GM19043 (cell line): ENCODE data around the gene ZNF606.

ENCODE experiments used
- ATAC-seq: cut with Tn5 transposase; IDR thresholded peaks from one replicate; pipeline ENCODE4 v1.9.1; 2021; ENCODE audit warnings: low read depth; ENCODE audit not compliant: unreplicated experiment

Gene ZNF606

DNA sequence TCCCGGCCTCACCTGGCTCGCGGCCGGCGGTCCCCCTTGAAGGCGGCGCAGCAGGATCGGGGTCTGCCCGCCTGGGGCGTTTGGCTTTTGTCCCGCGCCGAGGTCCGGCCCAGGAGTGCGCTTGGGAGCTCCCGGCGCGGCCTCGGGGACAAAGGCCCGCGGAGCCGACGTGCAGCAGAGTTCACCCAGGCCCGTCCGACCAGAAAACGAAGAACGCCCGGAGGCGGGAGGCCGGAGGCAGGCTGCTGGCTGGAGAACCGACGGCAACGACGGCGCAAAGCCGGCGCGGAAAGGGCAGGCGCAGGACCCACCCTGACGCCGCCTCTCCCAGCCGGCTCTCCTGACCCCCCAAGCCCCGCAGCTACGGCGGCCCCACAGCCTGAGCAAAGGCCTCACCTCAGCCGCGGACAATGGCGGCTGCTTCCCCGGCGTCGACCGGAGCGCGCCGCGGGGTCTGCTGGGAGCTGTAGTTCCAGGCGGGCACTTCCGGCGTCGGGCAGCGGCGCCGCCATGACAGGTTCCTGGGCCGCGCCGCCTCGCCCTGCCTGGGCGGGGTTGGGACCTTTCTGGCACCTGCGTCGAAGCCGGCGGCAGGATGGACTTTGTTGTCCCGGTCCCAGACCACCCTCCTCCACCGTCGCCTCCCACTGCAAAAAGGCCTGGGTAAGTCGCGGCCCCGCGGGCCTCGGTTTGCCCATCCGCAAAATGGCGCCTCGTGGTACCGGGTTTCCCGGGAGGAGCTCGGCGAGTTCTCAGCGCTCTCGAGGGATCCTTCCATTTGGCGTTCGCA is at the start of gene ZNF606:
ZNF606 (minus strand) TSS at position 437 of the 790 bp plus-strand sequence. CDS start 1,501 bp downstream, outside the sequence.
- peak; percentile 93 for ATAC-seq

DNA sequence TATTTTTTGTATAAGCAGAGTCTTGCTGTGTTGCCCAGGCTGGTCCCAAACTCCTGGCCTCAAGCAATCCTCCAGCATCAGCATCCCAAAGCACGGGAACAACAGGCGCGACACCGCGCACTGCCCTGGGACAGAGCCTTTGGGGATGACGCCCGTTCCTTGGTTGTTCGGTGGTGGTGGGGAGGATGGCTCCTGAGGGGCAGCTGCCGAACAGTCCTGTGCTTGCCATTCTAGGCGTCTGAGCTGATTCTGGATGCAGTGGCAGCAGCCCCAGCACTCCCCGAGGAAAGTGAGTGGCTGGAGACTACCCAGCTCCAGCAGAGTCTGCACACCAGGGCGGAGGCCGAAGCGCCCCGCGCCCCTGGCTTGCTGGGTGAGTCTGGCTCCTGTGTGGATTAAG is 49.6 kb upstream of the ZNF606 start:
- no peak for ATAC-seq

DNA sequence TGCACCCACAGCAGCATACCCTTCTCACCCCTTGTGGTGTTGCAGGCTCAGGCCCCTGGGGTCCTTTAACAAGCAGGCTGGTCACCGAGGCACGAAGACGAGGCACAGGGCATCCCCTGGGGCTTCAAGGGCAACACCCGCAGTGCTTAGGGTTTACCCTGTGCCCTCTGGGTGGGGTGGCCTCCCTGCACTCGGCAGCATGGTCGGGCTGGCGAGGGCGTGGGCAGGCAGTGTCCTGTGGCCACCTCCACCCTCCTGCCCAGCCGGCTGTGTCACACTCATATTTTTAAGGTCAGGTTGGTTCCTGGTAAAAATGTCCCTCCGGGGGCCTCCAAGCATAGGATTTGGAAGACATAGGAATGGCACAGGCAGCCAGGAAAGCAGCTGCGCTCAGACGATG is 45.1 kb upstream of the ZNF606 start:
- ATAC-seq = no peak

DNA sequence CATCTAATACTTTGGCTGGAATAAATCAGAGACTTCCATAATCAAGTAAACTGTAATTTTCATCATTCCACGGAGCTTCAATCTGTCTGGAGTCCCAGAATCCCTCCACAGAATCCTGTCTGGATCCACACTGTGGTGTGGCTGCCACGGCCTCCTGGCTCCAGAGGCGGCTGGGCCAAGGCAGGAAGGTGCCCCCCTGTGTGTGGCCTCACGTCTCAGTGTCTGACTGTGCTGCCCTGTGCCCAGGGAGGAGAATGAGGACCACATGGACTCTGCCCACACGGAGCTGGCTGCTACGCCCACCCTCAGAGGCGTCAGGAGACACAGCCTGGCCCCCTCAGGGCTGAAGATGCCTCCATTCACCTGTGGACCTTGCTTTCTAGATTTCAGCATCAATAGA is 44.2 kb upstream of the ZNF606 start:
- no peak for ATAC-seq

DNA sequence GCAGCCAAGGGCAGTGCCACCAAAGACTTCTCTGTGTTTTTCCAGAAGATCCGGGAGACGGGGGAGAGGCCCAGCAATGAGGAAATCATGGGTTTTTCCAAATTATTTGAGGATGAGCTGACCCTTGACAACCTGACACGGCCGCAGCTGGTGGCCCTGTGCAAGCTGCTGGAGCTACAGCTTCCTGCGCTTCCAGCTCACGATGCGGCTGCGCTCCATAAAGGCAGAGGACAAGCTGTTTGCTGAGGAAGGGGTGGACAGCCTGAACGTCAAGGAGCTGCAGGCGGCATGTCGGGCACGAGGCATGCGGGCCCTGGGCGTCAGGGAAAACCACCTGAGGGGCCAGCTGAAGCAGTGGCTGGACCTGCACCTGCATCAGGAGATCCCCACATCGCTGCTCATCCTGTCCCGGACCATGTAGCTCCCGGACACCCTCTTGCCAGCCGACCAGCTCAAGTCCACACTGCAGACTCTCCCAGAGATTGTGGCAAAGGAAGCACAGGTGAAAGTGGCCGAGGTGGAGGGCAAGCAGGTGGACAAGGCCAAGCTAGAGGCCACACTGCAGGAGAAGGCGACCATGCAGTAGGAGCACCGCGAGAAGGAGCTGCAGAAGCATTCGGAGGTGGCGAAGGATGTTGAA is 42.9 kb upstream of the ZNF606 start:
- no peak for ATAC-seq

DNA sequence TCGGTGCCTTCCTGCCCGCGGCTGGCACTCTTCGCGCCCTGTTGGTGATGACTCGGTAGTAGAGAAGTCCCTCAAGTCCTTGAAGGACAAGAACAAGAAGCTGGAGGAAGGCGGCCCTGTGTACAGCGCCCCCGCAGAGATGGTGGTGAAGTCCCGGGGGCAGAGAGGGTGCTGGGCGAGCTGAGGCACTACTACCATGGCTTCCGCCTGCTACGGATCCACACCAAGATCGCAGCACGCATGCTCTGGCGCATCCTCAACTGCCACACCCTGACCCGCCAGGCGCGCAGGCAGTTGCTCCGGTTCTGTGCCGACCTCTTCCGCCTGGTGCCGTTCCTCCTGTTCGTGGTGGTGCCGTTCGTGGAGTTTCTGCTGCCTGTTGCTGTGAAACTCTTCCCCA is 42.3 kb upstream of the ZNF606 start:
- ATAC-seq = no peak

DNA sequence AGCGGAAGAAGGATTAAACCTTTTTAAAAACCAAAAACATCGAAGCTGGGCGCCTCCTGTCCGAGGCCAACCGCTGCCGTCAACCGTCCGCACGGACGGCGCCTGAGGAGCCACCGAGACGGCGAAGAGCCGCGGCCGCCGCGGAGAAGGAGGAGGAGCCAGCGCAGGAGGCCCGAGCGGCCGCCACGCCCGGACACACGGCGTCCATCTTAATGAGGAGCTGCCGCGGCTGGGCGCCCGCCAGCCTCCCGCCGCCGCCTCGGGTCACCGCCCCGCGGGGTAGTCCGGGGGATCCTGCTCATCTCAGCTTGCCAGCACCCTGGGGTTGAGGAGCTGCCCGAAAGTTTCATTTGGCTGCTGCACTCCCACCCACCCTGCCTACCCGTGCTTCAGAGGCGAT is 41.8 kb upstream of the ZNF606 start:
- ATAC-seq = no peak

DNA sequence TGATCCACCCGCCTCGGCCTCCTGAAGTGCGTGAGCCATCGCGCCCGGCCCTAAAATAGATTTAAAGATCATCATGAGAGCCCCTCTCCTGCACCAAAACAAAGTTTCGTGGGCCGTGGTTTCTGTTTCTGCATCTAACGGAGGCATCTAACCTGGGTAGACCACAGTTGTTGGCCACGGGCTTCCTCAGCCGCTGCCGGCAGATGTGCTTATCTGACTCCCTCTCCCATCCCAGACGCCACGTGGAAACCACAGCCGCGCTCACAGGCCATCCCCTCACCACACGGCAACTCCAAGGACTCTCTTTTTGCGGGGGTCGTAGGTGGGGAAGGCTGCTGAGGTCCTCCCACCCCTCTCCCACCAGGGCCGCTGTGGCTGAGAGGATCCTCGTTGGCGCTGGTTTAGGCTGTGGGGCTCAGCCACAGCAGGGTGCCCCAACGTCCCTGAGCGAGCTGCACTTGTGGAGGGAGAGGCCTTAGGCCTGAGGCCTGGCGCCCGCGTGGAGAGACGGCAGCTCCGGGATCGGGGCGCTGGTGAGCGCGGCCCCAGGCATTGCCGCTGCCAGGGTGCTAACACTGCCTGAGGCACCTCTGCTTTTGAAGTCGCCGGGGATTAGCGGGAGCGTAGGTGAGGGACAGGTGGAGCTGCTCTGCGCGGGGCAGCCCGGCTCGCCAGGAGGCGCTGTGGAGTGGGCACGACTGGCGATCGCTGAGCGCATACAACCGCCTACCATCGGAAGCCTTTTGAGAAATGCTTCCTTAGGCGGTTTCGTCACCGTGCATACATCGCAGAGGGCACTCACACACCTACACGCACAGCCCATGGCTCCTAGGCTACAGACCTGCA is 40.1 kb upstream of the ZNF606 start:
- no peak for ATAC-seq

DNA sequence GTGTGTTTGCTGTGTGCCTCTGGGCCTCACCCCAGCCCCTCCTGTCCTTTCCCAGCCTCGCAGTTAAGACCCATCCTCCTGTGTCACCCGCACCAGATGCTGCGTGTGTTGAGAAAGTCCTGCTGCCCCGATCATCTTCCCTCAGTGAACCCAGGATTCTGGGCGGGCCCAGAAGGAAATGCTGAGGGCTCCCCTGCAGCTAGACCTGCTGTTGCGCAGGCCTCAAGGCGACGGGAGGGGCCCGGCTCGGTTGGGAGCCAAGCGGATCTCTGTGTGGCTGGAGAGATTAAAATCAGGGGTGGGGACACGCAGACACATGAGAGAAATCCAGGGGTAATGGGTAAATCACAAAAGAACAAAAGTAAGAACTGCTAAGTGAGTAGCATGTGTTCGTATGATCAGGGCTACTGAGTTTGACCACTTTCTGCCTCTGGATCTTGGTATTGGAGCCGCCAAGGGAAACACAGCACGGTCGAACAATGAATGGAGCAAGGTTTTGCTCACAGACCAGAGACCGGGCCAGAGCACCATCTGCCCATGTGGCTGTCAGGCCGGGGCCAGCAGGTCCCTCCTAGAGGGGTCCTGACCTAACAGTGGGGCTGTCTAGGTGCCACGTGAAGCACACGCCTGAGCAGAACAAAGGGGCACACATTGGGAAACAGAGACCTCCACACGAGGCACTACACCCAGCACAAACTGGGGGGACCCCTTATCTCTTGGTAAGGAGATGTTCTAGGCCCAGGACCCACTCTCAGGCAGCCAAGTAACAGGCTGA is 38.3 kb upstream of the ZNF606 start:
- no peak for ATAC-seq

DNA sequence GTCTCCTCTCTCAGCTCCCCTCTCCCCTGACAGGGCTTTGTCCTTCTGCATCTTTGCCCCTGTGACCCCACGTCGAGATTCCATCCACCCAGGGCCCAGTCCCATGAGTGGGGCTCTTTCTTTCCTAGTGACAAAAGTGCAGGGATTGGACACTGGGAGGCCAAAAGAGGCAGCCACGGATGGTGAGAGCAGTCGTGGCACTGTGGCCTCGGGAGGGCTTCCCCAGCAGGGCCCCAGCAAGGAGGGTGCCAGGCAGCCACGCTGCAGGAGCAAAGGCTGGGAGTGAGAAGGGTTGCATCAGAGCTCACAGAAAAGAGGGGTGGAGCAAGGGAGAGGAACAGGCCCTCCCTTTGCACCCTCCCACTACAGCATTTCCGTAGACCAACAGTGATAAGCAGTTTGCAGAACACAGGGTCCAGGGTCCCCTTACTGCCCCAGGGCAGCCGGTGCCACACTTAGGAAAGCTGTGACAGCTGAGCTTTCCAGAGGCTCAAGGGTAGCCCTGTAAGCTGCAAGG is 36.1 kb upstream of the ZNF606 start:
- no peak for ATAC-seq

DNA sequence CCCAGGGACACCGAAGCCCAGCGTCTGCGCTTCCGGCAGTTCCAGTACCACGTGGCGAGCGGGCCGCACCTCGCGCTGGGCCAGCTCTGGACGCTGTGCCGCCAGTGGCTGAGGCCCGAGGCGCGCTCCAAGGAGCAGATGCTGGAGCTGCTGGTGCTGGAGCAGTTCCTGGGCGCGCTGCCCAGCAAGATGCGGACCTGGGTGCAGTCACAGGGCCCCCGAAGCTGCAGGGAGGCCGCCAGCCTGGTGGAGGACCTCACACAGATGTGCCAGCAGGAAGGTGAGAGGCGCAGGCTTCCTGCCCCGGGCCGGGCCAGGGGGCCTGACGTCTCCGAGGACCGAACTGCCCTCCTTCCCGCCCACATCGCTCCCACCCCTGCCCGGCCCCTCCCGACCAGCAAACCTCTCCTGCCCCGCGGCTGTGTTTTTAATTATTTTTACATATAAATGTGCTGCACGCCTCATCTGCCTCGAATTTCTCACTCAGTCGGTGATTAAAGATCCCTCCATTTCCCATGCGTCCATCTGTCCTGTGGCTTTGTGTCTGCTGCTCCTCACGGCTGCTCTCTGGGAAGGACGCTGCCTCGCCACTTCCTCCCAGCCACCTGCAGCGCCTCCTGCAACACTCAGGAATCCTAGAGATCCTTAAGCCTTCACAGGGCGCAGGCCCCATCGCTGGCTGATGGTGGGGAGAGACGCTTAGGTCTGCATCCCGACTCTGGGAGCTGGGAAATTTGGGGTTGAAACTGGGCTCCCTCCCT is 35.5 kb upstream of the ZNF606 start:
- ATAC-seq = no peak

DNA sequence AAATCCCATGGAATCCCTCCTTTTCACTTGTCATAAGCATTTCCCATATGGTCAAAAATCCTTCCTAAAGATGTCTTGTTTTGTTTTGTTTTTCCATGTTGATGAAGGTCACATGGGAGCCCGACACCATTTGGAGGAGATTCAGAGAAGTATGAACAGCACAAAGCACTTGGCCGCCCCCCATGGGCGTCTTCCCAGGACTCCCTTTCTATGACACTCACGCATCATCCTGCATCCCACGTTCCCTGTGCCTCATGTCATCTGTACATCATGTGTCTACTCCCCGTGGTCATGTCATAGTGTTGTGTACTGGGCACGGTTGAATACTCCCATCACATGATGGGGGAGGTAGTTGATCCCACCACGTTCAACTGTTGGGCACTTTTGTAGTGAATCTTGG is 33.2 kb upstream of the ZNF606 start:
- no peak for ATAC-seq

DNA sequence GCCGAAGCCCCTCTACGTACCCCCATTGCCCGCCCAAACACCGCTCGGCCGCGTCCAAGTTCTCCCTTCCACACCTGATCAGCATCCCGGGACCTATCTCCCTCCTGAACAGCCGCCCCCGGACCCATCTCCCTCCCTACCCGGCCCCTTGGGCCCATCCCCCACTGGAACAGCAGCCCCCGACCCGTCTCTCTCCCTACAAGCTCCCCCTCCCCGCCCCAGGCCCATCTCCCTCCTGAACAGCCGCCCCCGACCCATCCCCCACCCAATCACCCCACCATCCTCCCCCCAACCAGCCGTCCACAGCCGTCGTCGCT is 31.8 kb upstream of the ZNF606 start:
- ATAC-seq = no peak

DNA sequence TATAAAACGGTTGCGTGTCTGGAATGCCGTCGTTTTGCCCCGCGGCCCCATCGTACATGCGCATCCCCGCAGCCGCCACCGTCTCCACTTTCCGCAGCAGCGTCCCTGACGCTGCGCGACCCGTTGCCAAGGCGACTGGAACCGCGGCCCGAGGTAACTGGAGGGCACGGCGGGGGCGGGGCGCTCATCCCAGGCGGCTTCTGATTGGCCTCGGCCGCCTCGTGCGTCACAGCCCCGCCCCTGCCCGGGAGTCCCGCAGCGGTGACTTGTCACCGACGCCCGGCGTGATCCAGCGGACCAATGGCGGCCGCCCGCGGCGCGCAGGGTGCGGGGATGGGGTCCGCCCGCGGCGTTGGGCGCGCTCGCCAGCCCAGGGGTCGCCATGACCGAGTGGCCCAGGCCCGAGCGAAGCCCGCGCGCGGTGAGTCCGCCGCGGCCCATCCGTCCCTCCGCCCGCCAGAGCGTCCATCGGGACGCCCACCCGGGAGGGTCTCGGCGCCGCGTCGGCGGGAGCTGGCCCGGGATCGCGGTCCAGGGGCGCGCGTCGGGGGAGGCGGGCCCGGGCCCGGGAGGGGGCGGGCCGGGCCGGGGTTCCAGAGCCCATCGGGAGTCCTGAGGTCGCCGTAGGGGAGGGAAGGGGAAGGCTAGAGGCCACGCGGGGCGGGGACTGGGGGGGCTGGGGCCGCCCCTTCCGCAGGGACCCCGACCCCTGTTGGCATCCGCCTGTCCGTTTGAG is 31.3 kb upstream of the ZNF606 start, which contains the start of gene ZSCAN1:
ZSCAN1 (plus strand) TSS at position 285 of the 736 bp plus-strand sequence. CDS start 3,812 bp downstream, outside the sequence.
- ATAC-seq = no peak

DNA sequence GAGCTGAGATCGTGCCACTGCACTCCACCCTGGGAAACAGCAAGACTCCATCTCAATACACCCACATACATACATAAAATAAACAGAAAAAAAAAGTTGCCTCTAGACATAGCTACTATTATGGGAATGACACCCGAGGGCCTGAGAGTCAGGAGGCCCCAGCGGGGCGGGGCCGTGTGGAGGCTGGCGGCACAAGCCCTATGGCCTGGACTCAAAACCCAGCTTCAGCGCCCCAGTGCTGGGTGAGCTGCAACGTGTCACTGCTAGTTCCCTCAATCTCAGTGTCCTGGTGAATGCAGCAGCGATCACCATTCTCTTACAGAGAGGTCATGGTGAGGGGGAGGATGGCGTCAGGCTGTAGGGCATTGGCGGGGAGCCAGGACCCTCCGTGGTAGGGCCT is 22.0 kb upstream of the ZNF606 start:
- ATAC-seq = no peak

DNA sequence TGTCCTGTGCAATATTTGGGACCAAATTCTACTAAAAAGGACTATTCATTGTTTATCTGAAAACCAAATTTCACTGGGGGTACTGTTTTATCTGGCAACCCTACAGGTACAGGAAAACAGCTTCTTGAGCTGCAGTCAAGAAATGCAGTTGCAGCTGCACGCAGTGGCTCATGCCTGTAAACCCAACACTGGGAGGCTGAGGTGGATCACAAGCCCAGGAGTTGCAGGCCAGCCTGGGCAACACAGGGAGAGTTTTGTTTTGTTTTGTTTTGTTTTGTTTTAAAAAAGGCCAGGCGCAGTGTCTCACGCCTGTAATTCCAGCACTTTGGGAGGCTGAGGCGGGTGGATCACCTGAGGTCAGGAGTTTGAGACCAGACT is 19.7 kb upstream of the ZNF606 start:
- no peak for ATAC-seq

DNA sequence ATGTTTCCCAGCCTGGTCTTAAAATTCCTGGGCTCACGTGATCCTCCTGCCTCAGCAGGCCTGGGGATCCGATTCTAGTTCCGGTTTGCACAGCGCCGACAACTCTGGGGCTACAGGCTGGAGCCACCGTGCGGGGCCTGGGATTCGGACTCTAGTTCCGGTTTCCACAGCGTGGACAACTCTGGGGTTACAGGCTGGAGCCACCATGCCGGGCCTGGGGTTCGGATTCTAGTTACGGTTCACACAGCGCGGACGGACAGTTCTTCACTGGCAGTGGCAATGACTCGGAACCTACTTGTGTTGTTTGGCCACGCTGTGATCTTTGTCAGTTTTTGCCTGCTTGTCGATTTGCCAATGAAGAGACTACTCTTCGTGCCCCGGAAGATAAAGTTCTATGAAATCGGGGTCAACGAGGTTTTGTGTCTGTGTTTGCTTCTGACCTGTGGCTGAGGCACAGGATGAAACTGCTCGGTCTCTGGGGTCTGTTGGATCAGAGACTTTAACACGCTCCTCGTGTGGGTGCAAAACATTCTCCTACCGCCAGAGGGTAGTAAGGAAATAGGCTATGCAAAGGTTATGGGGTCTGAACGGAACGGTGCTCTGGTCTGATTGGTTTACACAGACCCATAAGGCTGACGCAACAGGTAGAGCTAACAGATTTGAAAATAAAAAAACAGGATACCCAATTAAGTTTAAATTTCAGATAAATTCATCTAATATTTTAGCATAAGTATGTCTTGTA is 19.1 kb upstream of the ZNF606 start:
- no peak for ATAC-seq

DNA sequence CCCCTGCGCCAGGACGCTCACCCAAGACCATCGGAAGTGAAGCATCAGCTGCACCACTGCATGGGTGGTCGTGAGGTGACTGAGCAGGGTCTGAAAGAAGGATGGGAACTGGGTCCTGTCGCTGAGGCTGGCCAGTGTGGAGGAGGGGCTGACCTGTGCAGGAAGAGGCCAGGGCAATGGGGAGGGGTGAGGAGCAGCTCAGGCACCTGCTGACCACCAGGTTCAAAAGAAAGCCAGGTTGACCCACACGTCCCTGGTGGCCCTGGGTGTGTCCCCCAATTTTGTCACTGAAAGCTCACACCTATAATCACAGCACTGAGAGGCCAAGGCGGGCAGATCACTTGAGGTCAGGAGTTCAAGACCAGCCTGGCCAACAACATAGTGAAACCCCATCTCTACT is 17.5 kb upstream of the ZNF606 start:
- no peak for ATAC-seq
